Transverse colon (tissue), 1 donor: ENCODE measurements around the gene CD151.

Experiments used
- EP300 ChIP-seq: sonication (generic); formaldehyde crosslinking; IDR thresholded peaks from one replicate; pipeline ENCODE4 v1.6.1; 2017; ENCODE audit warnings: antibody characterized with exemption, low read depth
- POLR2A ChIP-seq: fragments of 450-650 bp; IDR thresholded peaks from one replicate; pipeline ENCODE4 v1.6.1; 2016; ENCODE audit warnings: antibody characterized with exemption, mild to moderate bottlenecking, moderate library complexity

- TF ChIP-seq POLR2A (no peak), EP300 (no peak)
Measured at GRCh38 chr11:800473-800872, 32.3 kb upstream of the CD151 start.
